NCI-H82 treated with DMSO at 0.1 percent for 48 hours (cell line): ENCODE measurements around the gene POMT2.
"Not testable (repeated sequence)": the region's sequence is repeated elsewhere in the genome, so short reads cannot be mapped to it uniquely, and the experiment has no call there.

Experiments used
- DNase-seq: peaks from one replicate; lab custom pipeline; 2025; ENCODE audit not compliant: unreplicated experiment; lab: John Stamatoyannopoulos, UW

Gene POMT2

GRCh38 chr14:77324816-77325745 lies 4.4 kb upstream of the POMT2 start:
- no peak for DNase-seq

GRCh38 chr14:77324289-77324688 lies 3.6 kb upstream of the POMT2 start:
- DNase-seq: no peak

GRCh38 chr14:77323571-77323970 lies 2.9 kb upstream of the POMT2 start:
- DNase-seq: no peak

GRCh38 chr14:77322951-77323350 lies 2.3 kb upstream of the POMT2 start:
- no peak for DNase-seq

- no peak for DNase-seq
Observed at GRCh38 chr14:77322250-77322902, 1.7 kb upstream of the POMT2 start.

- DNase-seq: no peak
Observed at GRCh38 chr14:77319422-77319821, 1.3 kb downstream of the POMT2 start.

GRCh38 chr14:77318756-77319155 lies 1.9 kb downstream of the POMT2 start:
- DNase-seq: not testable (repeated sequence)

GRCh38 chr14:77318006-77318553 lies 2.6 kb downstream of the POMT2 start:
- DNase-seq: no peak

- no peak for DNase-seq
Observed at GRCh38 chr14:77316872-77317301, 3.8 kb downstream of the POMT2 start.

- DNase-seq: no peak
Observed at GRCh38 chr14:77316195-77316505, 4.5 kb downstream of the POMT2 start.

- DNase-seq: no peak
Observed at GRCh38 chr14:77314539-77315457, 5.9 kb downstream of the POMT2 start.

- no peak for DNase-seq
Observed at GRCh38 chr14:77314043-77314442, 6.6 kb downstream of the POMT2 start.

GRCh38 chr14:77313371-77313770 lies 7.3 kb downstream of the POMT2 start:
- DNase-seq: no peak

GRCh38 chr14:77311217-77311616 lies 9.5 kb downstream of the POMT2 start:
- peak; percentile 79 for DNase-seq

GRCh38 chr14:77310026-77310425 lies 10.7 kb downstream of the POMT2 start:
- no peak for DNase-seq

GRCh38 chr14:77309131-77309530 lies 11.6 kb downstream of the POMT2 start:
- DNase-seq: no peak

- no peak for DNase-seq
Observed at GRCh38 chr14:77306851-77307496, 13.7 kb downstream of the POMT2 start.

- no peak for DNase-seq
Observed at GRCh38 chr14:77306416-77306815, 14.3 kb downstream of the POMT2 start.

- no peak for DNase-seq
Observed at GRCh38 chr14:77305696-77306095, 15.0 kb downstream of the POMT2 start.

GRCh38 chr14:77303417-77304156 lies 17.1 kb downstream of the POMT2 start:
- peak; percentile 88 for DNase-seq
